HG02938 (cell line): ENCODE results near the gene TRPV2.
"Not testable (repeated sequence)": the region's sequence is repeated elsewhere in the genome, so short reads cannot be mapped to it uniquely, and the experiment has no call there.

Experiments used
- ATAC-seq: cut with Tn5 transposase; IDR thresholded peaks from one replicate; pipeline ENCODE4 v1.9.1; 2021; ENCODE audit warnings: mild to moderate bottlenecking, moderate library complexity; ENCODE audit not compliant: unreplicated experiment

TRPV2 gene, protein sequence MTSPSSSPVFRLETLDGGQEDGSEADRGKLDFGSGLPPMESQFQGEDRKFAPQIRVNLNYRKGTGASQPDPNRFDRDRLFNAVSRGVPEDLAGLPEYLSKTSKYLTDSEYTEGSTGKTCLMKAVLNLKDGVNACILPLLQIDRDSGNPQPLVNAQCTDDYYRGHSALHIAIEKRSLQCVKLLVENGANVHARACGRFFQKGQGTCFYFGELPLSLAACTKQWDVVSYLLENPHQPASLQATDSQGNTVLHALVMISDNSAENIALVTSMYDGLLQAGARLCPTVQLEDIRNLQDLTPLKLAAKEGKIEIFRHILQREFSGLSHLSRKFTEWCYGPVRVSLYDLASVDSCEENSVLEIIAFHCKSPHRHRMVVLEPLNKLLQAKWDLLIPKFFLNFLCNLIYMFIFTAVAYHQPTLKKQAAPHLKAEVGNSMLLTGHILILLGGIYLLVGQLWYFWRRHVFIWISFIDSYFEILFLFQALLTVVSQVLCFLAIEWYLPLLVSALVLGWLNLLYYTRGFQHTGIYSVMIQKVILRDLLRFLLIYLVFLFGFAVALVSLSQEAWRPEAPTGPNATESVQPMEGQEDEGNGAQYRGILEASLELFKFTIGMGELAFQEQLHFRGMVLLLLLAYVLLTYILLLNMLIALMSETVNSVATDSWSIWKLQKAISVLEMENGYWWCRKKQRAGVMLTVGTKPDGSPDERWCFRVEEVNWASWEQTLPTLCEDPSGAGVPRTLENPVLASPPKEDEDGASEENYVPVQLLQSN

GRCh38 chr17:16415031-16415924, at the start of gene TRPV2:
TRPV2 (plus strand) TSS chr17:16415571; CDS start chr17:16417669, 2,098 bp downstream.
- ATAC-seq, result no peak

DNA sequence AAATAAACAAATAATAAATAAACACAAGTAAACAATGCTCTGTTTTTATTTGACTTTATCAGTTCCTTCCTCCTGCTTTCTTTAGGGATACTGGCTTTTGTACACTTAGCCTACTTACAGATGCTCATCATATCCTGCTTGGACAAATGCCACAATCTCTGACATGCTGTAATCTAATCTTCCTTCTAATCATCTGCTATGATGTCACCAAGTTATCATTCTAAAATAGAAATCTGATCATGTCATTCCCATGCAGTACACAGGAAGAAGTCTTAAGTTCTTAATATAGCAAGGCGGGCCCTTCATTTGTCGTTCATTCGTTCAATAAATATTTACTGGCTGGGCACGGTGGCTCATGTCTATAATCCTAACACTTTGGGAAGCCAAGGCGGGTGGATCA, 43.6 kb upstream of the TRPV2 start:
- ATAC-seq, result no peak

GRCh38 chr17:16374146-16374938, 41.0 kb upstream of the TRPV2 start:
- ATAC-seq, result no peak

DNA sequence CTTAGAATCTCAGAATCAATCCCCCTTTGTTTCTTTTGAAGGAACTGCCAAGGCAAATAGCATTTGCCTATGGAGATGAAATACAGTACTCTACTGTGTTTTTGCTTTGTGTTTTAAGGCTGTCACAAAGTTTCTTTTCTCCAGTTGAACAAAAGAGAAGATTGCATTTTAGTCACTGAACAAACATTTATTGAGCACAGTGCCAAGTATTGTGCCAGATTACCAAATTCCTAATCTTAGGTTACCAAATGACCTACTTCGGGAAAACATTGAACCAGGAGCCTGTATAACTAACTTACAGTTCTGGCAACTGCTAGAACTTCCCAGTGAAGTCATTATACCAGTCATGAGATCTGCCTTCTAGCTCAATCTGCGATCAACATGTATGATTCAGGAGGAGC, 37.4 kb upstream of the TRPV2 start:
- no peak for ATAC-seq

DNA sequence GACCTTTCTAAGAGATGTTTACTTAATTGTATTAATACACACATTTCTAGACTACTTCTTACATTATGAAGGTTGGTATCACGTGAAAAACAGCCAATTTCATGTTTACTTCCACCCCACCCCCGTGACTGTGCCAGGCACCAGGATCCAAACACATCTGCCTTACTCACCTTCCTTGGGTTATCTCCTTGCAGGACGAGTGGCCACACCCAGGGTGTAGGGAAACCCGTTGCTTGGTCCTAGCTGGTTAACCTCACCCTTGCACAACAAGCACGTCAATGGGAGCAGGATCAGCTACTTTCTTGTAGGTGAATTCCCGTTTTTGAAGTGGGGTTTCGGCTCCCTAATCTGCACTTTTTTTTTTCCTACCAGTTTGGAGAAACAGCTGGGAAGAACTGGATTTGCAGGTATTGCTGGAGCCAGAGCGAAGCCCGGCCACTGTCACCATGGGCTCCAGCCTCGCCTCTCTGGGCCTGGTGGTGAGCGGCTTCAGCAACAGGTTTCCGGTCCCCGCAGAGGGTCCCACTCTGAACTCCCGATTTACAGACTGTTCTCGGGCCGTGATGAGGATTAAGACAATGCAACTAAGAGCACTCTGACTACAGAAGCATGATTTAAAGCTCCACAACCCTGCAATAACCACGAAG, 36.6 kb upstream of the TRPV2 start:
- no peak for ATAC-seq

DNA sequence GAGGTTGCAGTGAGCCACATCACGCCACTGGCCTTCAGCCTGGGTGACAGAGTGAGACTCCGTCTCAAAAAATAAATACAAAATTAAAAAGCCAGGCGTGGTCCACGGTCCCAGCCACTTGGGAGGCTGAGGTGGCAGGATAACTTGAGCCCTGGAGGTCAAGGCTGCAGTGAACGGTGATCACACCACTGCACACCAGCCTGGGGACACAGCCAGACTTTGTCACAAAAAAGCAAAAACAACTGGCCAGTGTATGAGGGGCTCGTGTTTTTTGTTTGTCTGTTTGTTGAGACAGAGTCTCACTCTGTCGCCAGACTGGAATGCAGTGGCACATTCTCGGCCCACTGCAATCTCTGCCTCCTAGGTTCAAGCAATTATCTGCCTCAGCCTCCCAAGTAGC, 35.7 kb upstream of the TRPV2 start:
- no peak for ATAC-seq

DNA sequence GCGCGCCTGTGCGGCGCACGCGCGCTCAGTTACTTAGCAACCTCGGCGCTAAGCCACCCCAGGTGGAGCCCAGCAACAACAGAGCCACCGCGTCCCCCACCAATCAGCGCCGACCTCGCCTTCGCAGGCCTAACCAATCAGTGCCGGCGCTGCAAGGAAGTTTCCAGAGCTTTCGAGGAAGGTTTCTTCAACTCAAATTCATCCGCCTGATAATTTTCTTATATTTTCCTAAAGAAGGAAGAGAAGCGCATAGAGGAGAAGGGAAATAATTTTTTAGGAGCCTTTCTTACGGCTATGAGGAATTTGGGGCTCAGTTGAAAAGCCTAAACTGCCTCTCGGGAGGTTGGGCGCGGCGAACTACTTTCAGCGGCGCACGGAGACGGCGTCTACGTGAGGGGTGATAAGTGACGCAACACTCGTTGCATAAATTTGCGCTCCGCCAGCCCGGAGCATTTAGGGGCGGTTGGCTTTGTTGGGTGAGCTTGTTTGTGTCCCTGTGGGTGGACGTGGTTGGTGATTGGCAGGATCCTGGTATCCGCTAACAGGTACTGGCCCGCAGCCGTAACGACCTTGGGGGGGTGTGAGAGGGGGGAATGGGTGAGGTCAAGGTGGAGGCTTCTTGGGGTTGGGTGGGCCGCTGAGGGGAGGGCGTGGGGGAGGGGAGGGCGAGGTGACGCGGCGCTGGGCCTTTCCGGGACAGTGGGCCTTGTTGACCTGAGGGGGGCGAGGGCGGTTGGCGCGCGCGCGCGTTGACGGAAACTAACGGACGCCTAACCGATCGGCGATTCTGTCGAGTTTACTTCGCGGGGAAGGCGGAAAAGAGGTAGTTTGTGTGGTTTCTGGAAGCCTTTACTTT, 34.5 kb upstream of the TRPV2 start, which contains the start of gene UBB:
UBB (plus strand) TSS at position 452 of the 856 bp plus-strand sequence. CDS start 817 bp downstream, outside the sequence.
- ATAC-seq, result peak; percentile 90

GRCh38 chr17:16381496-16381820, 33.9 kb upstream of the TRPV2 start:
- ATAC-seq, result peak; percentile 21

- ATAC-seq, result no peak
Observed at GRCh38 chr17:16383216-16383615, 32.2 kb upstream of the TRPV2 start.

- no peak for ATAC-seq
Observed at GRCh38 chr17:16383772-16384287, 31.5 kb upstream of the TRPV2 start.

DNA sequence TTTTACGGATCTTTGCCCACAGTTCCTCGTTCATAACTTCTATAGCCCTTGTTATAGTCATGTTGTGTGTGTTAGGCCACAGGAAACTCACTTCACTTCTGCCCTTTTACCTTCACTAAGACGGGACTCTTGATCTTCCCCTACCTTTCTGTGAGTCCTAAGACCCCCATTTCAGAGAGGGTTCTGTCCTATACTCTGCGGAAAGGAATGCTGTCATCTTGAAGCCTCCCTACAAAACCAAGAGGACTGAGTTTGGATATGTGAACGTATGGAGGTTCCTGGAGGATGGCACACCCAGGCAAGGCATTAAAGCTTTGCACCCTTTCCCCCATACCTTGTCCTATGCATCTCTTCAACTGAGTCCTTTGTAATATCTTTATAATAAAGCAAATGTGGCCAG, 30.8 kb upstream of the TRPV2 start:
- ATAC-seq, result no peak

DNA sequence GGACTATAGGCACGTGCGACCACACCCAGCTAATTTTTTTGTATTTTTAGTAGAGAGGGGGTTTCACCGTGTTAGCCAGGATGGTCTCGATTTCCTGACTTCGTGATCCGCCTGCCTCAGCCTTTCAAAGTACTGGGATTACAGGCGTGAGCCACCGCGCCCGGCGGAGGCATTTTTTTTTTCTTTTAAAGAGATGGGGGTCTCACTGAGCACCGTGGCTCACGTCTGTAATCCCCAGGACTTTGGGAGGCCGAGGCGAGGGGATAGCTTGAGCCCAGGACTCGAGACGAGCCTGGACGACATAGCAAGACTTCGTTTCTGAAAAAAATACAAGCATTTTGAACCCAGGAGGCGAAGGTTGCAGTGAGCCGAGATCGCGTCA, 29.3 kb upstream of the TRPV2 start:
- not testable (repeated sequence) for ATAC-seq

DNA sequence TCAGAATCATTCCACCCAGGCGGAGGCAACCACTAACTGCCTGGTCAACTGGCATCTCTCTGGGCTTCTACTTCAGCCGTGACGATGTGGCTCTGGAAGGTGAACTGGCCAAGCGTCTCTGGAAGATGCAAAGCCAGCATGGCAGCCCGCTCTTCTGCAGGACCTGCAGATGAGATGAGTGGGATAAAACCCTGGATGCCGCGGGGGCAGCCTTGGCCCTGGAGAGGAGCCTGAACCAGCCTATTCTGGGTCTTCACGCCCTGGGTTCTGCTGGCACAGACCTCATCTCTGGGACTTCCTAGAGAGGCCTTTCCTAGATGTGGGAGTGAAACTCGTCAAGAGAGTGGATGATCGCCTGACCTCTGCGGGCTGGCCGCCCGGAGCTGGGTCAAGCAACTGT, 23.9 kb upstream of the TRPV2 start:
- no peak for ATAC-seq

- ATAC-seq, result not testable (repeated sequence)
Observed at GRCh38 chr17:16392491-16392890, 22.9 kb upstream of the TRPV2 start.

- ATAC-seq, result not testable (repeated sequence)
Observed at GRCh38 chr17:16395887-16396286, 19.5 kb upstream of the TRPV2 start.

- not testable (repeated sequence) for ATAC-seq
Observed at GRCh38 chr17:16396693-16397092, 18.7 kb upstream of the TRPV2 start.

GRCh38 chr17:16398270-16399267, 16.8 kb upstream of the TRPV2 start:
- peak; percentile 71 for ATAC-seq
